AG08396 (cell line): ENCODE measurements around the gene TLCD3B.
A peak's percentile ranks its signal among the peaks of the same experiment; 100 is the strongest.

ENCODE experiments used
- DNase-seq: peaks from one replicate; pipeline ENCODE4 v3.0.0; 2012; ENCODE audit warnings: low spot score, mixed read lengths

Gene TLCD3B

DNA sequence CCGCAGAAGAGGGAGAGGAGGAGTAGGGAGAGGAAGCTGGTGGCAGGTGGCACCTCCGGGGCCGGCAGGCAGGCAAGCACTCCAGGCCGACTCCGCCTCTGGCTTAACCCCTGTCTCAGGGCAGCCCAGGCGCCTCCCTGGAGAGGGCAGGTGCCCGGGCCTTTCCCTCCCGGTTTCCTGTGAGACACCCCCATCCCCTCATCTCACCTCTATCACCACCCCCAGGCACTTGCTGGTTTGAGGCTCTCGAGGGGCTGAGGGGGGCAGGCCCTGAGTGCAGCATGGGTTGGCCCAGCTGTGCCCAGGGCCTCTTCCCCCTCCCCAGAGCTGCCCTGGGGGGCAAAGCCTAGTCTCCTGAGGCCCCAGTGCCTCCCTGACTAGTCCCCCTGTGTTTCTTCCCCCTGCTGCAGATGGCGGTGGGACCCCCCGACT, 26.2 kb downstream of the TLCD3B start:
- DNase-seq: no peak

DNA sequence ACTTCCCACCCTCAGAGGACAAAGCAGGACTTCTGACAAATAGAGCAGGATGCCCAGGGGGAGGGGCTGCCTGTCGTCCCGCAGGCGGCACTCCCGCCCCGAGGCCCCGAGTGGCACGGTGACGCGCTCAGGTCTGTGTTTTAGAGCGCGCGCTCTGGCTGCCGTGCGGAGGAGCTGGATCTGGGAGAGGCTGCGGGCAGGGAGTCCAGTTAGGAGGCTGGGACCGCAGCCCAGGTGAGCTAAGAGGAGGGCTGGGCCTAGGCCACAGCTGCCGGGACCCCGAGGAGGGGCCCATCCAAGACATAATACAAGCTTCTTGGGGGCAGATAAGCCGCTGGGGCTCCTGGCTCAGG, 26.7 kb downstream of the TLCD3B start:
- DNase-seq: no peak

DNA sequence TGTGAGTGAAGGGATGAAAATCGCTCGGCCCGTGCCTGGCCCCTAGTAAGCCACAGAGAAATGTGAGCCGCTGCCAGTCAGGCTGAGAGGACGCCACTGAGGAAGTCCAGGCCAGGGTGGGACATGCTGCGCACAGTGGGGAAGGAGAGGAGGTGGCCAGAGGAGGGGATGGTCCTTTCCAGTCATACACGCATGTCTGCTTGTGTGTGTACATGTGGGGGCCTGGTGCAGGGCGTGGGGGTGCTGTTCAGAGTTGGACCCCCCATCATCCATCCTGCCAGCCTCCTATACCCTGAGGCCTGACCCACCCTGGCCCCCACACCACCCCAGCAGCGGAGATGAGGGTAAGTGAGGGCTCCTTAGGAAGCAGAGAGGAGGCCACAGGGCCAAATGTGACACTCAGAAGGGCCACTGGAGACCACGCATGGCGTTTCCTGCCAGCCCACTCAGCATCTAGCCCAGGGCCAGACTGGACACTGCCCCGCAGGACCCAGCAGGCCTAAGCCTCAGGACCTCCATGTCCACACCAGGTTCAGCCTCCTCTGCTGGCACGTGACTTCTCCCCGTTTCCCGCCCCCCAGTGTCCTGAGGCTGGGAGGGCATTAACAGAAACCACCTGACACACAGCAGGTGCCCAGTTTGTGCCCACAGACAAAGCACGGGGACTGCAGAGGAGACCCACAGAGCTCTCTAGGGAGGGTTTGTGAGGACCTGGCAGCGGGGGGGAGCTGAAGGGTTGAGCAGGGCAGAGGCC, 27.2 kb downstream of the TLCD3B start:
- DNase-seq: no peak

DNA sequence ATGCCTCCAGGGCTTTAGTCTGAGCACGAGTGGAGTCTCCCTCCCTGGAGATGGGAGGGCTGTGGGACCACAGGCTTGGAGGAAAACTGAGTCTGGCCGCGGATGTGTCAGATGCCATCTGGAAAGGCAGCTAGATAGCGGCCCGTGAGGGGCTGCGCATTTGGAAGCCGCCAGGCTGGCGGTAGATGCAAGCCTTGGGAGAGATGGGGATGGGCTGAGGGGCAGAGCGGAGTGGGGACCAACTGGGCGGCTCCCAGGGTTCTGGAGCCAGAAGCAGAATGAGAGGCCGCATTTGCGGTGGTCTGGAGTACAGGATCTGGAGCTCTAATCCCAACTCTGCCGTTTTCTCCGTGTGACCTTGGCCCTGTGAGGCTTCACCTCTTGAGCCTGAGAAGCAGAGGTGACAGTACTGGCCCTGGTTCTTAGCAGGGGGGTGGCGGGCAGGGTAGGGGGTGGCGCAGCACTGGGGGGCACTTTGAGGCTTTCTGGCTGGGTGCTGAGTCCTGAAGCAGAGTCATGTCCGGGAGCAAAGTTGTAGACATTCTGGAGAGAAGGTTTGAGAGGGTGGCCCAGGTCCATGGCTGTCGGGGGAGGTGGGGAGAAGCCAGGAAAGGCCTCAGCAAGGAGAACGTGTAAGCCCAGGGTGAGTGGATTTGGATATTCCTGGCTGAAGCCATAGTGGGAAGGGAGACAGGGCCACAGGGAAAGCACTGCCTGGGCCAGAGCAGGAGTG, 28.3 kb downstream of the TLCD3B start:
- DNase-seq: no peak

DNA sequence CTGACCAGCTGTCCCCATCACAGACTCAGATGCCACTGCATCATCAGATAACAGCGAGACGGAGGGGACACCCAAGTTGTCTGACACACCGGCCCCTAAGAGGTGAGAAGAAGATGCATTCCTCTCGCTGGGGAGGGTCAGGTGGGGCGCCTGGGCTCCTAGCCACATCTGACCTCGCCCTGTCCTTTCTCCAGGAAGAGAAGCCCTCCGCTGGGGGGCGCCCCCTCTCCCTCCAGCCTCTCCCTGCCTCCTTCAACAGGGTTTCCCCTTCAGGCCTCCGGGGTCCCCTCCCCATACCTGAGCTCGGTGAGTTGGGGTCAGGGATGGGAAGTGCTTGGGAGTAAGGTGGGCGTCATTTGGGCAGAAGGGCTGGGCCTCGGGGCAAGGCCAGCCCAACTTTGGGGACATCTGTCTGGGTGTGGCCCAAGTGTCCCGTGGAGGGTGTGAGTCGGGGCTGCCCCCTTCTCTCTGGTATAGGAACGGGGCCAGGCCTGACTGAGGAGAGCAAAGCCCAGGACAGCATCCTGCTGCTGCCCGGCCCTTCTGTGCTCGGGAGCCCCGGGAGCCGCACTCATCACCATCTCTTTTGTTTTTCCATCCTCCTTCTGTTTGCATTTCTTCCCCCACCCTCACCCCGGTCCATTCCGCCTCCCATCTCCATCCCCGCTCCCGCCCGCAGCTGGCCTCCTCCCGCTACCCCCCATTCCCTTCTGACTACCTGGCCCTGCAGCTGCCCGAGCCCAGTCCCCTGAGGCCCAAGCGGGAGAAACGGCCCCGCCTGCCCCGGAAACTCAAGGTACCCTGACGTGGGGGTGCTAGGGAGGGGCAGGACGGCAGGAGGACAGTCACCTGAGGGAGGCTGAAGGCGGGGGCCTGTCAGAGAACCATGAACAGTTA, 30.1 kb downstream of the TLCD3B start:
- DNase-seq: no peak

DNA sequence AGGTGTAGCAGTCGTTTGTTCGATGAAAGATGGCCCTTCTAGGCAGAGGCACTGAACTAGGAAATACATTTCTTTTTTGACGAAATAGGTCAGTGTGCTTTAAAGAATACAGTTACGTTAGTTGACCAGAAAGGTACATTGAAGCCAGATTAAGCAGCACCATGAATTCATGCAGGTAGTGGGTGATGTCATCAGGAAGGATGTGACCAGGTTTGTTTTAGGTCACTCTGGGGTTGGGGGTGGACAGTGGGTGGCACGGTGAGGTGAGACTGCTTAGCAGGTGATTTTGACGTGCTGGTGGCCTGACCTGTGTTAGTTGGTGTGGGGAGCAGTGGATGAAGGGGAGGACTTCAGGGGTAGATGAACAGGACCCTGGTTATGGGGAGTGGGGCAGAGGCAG, 31.5 kb downstream of the TLCD3B start:
- no peak for DNase-seq

DNA sequence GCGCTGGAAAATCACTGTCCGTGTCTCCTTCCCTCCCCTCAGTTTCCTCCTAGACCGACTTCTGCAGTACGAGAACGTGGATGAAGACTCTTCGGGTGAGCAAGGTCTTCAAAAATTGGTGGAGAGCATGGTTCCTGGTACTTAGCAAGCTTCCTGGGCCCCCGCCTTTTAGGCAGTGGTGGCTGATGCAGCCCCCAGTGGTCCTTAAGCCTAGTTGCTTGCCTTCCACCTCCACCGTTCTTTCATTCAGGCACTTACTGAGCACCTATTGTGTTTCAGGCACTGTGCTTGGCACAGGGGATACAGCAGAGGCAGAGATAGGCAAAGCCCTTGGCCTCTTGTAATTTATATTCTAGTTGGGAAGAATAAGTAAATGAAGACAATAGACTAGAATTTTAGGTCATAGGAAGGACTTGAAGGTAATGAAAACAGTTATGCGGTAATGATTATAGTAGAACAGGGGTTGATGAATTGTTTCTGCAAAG, 34.3 kb downstream of the TLCD3B start:
- no peak for DNase-seq

DNA sequence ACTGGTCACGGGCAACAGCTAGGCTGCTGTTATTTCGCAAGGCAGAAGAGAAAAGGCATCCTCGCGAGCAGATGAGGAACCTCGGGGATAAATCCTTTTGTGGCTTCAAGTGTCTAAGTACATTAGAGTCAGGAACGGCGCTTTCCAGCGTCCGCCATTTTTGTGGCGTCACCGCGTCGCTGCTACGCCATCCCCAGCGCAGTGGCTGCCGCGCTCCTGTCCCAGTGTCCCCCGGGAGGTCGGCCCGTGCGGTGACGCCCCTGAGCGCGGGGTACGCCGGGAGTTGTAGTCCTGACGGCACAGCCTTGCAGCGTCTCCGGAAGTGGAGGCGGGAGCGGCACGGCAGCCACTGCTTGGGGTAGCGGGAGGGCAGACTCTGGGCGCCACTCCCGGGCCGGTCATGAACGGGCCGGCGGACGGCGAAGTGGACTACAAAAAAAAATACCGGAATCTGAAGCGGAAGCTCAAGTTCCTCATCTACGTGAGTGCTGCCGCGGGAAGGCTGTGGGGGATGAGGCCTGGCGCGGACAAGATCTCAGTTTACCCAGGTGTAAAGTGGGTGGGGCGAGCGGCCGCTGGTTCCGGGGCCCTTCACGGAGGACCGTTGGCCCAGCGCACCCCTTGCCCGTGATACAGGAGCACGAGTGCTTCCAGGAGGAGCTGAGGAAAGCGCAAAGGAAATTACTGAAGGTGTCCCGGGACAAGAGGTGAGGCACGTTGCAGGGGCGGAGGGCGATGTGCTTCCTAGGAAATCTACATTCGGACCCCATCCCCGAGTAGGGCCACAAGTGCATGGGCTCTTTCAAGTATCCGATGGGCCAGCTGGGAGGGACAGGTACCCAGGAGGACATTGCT, 34.9 kb downstream of the TLCD3B start, which contains the start of gene INO80E:
TSS of gene INO80E (plus strand) at position 331 of the 855 bp plus-strand sequence. CDS start at position 401, 70 bp downstream.
- peak; percentile 99 for DNase-seq

DNA sequence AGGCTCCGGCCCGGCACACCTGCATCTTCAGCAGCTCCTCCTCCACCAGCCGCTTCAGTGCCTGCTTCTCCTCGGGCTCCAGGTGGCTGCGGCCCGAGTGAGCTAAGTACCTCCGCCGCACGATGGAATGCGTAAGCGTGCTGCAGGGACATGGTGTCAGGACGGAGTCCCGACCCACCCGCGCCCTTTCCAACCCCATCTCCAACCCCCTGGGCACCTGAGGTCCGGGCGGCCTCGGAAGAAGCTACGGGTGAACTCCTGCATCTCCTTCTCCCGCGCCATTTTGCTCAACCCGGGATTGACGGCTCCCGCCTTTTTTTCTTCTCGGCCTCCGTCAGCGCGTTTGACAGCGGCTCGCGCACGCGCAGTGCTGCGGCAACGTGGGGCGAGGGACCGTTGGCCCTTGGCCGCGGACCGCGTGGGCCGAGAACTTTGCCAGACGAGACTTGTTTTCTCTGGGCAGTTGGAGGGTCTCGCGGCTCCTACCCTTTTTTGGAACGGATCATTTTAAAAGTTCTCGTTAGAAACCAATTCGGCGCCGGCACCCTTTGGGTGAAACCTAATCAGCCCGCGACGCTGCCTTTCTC, 35.7 kb downstream of the TLCD3B start, which contains the start of gene HIRIP3:
TSS of gene HIRIP3 (minus strand) at position 294 of the 587 bp plus-strand sequence. CDS start at position 282, 12 bp downstream.
- peak; percentile 94 for DNase-seq

DNA sequence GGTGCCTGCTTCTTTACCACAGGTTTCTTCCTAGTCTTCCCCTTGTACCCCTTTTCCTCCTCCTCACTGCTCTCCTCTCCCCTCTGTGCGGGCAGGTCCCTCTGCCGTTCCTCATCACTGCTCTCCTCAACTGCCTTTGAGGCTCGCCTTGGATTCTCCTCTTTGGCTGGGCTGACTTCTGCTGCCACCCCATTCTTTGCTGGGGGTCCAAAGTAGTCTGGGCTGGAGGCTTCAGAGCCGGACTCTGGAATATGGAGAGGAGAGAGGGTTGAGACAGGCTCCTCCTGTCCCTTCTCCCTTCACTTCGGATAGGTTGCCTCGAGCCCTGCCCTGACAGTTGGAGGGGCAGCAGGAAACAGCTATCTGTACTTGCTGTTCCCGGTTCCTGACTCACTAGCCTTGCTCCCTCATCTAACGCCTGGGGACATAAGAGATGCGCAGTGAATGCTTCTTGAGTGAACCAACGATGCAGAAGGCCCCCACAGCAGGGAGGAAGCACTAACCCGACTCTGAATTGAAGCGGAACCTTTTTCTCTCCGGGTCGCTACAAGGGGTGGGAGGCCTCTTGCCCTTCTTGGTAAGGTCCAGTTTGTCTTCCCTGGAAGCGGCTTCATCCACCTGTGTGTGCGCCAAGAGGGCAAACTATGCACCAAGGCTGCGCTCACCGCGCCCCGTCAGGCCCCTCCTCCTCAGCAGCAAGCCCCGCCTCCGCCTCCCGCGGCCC, 36.3 kb downstream of the TLCD3B start:
- DNase-seq: peak; percentile 69

DNA sequence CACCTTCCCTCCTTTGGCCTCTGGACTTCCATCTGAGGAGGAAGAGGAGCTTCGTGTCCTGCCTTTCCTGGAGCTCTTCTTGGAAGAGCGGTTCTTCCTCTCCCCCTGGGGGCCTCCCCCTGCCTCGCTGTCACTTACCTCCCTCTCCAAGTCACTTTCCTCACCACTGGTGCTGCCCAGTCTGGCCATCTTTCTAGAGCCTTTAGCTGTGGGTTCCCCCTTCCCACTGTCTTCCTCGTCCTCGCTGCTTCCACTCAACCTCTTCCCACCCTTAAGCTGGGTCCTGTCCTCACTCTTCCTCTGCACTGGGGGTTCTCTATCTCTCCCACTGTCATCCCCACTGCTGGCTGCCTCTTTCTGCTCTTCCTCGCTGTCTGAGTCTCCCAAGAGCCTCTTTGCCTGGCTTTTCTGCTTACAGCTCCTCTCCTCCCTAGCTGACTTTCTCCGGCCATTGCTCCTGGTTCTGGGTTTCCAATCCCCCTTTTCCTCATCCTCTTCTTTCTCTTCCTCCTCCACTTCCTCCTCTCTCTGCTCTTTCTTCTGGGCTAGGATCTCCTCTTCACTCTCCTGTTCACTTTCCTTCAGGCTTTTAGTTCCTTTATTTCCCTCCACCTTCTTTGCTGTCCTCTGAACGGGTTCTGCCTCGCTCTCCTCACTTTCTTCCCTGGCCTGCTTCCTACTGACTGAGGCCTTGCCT, 37.0 kb downstream of the TLCD3B start:
- no peak for DNase-seq

DNA sequence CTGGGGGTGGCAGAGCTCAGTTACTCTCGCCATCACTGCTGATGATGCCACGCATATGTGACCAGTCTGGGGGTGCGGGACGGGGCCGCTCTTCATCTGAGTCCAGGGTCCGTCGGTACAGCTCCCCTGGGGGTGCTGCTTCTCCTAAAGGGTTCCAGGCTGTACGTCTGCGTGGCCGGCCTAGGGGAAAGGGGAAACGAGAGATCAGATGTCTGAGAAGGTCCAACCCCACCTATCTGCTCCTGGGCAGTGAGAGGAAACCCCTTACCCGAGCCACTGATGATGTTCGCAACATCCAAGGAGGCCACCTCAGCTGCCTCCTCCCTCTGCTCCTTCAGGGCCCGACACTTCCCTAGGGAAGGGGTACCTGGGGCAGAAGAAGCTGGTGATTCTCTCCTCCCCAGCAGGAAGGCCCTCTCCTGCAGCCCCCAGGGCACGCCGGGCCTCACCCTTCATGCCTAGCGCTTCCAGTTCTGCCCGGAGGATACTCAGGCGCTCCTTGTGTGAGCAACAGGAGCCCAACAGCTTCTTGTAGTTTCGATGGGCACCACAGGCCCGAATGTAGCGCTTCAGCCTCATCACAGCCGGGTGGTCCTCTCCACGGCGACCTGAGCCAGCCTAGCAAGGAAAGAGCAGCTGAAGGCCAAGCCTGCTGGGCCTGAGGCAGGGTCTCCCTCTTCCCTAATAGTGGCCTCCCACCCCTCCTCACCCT, 37.7 kb downstream of the TLCD3B start:
- no peak for DNase-seq

DNA sequence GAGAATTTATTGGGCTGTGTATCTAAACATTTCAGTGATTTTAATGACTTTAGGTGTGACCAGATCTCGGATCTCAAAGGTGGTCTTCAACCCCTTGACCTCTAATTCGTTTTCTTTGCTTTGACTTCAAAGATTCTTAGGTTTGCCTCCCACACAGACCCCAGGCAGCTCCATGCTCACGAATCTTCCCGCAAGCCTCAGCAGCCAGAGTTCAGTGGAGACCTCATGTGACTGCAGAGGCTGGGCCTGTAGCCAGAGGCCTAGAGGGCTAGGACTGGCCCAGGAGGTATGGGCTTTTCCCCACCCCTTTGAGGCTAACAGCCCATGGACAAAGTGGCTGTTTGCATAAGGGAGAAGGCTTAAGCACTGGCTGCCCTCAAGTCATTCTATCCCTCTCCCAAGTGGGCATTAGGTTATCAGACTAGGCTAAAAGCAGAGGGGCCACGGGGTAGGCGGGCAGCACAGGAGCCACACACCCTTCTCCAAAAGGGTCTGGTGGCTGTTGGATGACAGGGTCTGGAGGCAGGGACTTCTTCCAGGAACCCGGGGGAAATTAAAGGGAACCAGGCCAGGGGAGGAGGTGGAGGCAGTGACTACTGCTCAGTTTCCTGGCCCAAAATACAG, 38.6 kb downstream of the TLCD3B start:
- DNase-seq: peak; percentile 31

DNA sequence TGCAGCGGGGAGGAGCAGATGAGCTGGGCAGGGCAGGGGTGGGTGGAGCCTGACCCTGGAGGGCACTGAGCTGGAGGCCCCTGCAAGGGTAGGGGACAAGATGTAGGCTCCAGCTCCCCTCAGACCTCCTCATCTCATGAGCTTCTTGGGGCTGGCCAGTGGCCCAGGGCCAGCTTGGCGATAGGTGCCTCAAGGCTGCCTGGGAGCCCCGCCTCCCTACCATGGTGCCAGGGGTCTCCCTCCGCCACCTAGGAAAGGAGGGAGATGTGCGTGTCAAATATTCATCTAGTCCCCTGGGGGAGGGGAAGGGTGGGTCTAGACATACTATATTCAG, 39.5 kb downstream of the TLCD3B start:
- DNase-seq: no peak

DNA sequence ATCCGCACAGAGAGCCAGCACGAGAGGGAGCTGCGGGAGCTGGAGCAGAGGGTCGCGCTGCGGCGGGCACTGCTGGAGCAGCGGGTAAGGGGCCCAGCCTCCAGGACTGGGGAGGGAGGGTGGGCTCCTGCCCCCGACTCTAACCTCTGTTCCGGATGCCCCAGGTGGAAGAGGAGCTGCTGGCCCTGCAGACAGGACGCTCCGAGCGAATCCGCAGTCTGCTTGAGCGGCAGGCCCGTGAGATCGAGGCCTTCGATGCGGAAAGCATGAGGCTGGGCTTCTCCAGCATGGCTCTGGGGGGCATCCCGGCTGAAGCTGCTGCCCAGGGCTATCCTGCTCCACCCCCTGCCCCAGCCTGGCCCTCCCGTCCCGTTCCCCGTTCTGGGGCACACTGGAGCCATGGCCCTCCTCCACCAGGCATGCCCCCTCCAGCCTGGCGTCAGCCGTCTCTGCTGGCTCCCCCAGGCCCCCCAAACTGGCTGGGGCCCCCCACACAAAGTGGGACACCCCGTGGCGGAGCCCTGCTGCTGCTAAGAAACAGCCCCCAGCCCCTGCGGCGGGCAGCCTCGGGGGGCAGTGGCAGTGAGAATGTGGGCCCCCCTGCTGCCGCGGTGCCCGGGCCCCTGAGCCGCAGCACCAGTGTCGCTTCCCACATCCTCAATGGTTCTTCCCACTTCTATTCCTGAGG, 40.0 kb downstream of the TLCD3B start:
- no peak for DNase-seq

DNA sequence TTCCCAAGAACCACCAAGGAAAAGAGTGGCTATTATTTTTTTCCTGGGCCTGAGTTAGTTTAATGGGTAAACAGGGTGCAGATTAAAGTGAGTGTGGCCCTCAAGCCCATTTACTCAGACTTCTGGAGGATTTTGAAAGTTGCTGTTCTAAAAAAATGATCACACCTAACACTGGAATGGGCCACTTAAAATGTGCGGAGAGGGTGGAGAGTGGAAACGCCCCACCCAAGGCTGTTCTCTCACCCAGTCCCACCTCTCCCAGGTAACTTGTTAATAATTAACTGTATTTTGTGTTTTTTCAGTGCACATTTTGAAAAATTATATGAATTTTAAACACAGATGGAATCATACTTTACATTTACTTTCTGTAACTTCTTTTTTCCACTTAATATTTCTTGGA, 41.0 kb downstream of the TLCD3B start:
- no peak for DNase-seq

DNA sequence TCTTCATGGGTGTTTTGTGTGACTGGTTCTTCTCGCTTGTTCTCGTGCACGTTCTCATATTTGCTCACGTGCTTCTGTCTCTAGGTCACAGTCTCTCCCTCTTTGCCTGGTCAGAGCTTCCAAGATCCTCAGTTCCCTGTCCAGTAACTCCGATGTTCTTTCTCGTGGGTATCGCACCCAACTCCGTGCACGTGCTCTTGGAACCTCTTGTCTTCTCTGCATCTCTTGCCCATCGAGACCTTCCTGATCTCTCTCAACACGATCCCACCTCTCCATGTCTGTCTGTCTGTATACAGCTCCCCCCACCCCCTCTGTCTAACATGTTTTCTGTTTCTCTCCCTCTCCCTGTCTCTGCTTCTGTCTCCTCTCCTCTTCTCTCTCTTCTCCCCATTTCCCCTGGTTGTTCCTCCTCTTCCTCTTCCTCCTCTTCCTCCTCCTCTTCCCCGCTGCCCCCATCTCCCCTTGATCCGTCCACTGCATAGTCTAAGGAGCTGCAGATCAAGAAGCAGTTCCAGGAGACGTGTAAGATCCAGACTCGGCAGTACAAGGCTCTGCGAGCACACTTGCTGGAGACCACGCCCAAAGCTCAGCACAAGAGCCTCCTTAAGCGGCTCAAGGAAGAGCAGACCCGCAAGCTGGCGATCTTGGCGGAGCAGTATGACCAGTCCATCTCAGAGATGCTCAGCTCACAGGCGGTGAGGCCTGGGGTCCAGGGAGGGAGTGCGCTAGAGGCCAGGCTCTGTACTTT, 41.8 kb downstream of the TLCD3B start:
- DNase-seq: no peak
